HG02840 (cell line): ENCODE measurements around the gene CDK17.

Experiments used
- ATAC-seq: cut with Tn5 transposase; IDR thresholded peaks from one replicate; pipeline ENCODE4 v1.9.1; 2021; ENCODE audit warnings: mild to moderate bottlenecking, moderate library complexity, moderate number of reproducible peaks; ENCODE audit not compliant: unreplicated experiment, low FRiP score

CDK17 gene

DNA sequence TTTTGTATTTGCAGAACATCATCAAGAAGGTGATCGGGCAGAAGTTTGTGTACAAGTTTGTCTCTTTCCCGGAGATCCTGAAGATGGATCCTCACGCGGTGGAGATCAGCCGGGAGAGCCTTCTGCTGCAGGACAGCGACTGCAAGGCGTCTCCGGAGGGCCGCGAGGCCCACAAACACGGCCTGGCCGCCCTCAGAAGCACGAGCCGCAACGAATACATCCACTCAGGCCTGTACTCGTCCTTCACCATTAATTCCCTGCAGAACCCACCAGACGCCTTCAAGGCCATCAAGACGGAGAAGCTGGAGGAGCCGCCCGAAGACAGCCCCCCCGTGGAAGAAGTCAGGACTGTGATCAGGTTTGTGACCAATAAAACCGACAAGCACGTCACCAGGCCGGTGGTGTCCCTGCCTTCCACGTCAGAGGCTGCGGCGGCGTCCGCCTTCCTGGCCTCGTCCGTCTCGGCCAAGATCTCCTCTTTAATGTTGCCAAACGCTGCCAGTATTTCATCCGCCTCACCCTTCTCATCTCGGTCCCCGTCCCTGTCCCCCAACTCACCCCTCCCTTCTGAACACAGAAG, 153.2 kb downstream of the CDK17 start:
- ATAC-seq, result no peak

DNA sequence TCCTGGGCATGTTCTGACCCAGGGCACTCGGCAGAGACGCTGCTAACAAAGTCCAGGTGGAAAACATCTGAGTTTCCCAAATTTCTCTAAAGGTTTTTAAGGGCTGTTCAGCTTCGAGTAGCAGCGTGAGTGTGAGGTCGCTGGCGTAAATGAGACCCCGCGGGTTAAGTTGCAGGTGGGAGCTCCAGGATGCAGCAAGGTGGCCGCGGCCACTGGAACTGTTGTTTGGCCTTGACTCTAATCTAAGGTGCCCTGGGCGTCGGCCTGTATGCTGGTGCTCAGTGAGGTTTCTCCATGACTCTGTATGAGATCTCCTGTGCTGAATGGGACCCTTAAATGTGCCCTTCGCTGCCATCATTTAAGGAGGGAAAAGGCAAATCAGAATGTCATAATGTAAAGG, 155.4 kb downstream of the CDK17 start:
- no peak for ATAC-seq

DNA sequence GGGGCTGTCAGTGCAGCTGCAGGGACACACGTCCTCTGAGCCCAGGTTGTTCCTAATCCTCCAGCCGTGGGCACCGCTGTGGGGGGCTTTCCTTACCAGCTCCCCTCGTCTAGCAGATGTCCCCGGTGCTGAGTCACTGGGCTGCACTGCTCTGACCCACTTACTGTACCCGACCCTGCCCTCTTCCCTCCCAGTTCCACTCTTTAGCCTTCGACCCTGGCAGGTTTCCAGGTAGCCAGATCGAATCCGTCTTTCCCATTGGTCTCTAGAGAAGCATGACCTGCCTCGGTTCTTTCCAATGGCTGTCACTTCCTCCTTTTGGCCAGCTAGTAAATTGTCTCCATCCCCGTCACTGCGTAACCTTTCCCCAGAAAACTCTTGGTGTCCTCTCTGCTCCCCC, 157.6 kb downstream of the CDK17 start:
- ATAC-seq, result no peak

DNA sequence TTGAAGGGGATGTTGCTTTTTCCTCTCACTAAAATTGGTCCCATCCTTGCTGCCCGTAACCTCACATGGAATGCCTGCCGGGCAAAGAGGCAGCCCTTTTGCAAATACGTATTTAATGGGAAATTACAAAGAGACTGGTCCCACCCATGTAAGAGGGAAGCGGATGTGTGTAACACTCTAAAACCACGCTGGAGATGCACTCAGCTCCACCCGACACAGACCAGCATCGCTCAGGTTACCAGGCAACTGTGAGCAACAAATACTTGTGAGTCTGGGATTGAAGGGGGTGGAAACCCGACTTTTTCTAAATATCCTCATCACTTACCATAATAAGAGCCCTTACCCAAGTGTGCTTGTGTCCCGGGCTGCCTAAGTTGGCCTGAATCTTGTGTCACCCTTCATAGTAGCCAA, 158.4 kb downstream of the CDK17 start:
- no peak for ATAC-seq

DNA sequence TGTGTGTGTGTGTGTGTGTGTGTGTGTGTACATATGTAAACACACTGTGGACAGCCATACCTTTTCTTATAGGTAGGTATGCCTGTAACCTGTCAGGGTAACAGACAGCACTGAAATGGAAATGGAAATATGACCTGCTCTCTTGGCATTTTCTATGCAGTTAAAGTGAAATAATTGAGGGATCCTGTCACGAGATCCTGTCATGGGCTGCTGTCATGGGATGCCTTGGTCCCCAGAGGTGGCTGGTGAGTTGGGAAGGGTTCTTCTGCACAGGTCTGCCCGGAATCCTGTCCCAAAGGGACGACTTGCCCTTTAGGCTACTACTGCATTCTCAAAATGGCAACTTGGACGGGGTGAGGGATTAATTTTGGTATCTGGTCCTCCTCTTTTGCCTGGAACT, 158.8 kb downstream of the CDK17 start:
- no peak for ATAC-seq

DNA sequence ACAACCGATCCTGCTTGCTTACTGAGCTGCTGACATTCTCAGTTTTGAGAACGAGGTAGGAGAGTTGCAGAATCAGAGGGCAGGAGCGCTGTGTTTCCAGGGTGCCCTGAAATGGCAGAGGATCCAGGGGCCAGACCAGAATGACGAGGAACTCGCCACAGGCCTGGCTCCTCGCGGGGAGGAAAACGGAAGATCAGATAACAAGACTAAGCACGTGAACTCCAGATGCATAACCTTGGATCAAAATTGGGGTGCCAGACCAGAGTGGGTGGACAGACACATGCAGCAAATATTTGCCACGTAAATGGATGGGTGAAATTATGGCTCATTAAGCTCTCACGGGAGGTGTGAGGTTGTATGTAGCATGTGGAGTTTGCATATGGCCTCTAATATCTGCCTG, 159.6 kb downstream of the CDK17 start:
- no peak for ATAC-seq

DNA sequence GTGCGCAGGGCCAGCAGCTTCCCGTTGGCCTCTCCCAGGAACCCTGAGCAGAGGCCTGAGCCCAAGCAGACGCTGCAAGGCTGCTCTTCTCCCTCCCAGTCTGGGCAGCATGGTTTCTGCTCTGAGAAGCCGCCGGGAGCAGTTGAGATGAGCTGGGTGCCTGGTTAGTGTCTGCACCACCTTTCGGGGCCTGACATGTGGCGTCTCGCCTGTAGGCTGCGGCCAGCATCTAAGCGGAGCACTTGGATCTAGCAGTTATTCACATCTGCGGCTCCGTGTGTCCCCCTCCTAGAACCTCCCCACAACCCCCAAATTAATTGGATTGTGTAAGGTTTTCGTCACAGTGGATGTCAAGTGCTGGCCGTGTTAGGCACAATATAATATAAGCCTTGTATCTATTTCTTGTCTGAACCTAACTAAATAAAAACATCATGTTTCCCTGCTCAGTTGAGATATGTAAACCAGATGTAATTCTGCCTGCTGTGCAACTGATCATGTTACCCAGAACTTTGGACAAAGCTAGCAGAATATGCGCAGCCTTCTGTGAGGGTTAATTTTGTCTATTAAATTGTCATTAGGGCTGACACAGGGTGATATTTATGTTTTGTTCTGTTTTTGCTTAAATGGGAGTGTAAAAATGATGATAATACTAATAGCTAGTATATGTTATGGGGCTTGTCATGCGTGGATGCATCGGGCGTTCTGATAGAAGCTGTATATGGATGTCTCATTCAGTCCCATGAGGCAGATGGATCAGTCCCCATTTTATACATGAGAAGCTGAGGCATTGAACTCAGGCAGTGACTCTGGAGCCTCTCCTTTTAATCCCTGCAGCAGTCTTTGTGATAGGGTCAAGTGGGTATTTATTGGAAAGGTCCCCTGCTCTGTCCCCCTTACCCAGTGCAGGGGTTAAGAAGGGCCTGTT, 160.3 kb downstream of the CDK17 start:
- no peak for ATAC-seq

DNA sequence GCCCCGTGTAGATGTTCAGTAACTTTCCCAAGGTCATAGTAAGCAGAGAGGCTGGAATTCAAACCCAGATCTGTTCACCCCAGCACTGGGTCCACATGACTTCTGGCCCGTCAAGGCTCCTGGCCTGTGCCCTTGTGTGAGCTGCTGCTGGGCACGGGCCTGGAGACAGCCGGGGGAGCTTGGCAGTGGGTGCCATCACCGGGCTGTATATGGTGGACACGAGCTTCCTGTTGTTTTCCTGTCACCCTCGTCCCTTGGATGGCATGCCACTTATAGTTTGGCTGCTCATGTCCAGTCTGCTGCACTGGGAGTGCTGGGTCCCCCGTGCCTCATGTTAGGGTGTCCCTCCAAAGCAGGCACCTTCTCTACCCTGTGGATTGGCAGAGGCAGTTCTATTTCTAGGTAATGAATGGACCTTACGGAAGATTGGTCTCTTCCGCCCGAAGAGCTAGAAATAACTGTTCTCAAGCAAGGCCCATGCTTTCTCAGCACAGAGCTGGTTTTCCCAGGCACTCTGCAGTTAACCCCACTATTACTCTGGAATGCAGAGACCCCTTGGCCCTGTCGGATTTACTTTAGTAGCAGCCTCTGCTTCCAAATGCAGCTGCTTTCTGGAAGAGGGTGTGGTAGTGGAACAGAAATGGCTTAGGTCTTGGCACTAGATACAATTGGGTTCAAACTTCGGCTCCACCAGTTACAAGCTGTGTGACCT, 161.7 kb downstream of the CDK17 start:
- no peak for ATAC-seq

DNA sequence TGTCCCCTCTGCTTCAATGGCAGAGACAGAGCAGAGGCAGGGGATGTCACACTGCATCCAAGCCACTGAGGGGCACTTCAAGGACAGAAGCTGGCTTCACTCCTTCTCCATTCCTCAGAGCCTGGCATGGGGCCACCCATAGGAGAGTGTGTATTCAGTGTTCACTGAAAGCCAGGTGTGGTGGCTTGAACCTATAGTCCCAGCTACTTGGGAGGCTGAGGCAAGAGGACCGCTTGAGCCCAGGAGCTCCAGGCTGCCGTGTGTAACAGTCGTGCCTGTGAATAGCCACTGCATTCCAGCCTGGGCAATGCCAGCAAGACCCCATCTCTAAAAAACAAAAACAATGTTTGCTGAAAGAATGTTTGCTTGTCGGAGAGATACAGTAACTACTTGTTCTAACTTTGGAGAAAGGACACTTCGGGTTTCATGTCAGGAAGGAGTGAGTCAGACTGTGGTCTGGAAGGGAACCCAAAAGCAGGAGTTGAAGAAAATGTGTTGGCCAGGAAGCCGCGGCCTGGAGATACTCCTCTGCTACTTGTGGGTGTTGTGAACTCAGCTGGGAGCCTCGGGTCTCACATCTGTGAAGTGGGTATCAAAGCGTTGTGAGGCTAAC, 162.7 kb downstream of the CDK17 start:
- no peak for ATAC-seq

DNA sequence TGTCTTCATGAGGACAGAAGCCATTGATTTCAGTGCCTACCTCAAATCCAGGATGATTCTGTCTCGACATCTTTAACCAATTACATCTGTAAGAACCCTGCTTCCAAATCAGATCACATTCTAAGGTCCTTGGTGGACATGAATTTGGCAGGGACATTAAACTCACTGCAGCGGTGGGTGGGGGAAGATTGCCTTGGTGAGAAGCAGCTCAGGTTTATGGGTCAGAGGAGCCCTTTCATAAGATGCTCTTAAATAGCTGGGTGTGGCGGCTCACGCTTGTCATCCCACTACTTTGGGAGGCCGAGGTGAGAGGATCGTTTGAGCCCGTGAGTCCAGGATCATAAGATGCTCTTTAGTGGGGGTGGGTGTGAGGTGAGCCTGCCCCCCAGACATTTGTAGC, 163.2 kb downstream of the CDK17 start:
- ATAC-seq, result no peak

DNA sequence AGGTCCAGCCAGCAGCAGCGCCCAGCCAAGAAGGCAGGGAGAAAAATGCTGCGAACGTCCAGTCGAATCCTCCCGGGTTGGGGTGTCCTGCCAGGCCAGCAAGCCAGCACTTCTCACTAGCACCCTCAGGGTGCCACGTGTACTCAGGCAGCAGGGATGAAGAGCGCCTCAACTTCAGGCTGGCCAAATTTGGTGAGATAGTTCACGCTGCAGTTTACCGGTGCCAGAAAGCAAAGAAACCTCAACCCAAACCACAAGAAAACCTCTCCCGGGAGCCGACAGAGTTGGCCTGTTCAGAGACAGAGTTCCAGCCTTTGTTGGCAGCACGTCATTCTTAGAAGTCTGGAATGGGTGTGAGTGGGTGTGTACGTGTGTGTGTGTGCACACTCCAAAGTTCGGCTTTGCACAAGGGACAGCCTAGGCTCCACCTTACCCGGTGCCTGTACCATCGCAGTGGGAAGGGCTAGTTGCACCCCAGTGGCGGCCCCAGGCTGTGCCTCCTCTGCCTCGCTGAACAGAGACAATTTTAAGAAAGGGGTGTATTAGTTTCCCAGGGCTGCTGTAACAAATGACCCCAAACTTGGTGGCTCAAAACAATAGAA, 163.9 kb downstream of the CDK17 start:
- ATAC-seq, result no peak

DNA sequence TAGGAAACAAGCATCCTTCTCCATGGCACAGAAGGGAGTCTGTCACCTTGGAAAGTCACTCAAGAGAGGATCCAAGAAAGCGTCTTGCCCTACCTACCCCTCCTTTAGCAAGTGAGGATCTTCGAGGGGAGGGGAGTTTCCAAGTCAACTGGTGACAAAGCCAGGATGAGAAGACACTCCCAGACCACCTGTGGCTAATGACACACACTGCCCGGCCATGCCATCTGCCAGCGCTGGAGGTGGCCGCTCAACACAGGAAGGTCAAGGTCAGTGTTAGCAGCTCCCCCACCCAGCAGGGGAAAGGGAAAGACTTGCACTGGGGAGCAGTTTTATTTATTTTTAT, 164.8 kb downstream of the CDK17 start:
- ATAC-seq, result no peak

DNA sequence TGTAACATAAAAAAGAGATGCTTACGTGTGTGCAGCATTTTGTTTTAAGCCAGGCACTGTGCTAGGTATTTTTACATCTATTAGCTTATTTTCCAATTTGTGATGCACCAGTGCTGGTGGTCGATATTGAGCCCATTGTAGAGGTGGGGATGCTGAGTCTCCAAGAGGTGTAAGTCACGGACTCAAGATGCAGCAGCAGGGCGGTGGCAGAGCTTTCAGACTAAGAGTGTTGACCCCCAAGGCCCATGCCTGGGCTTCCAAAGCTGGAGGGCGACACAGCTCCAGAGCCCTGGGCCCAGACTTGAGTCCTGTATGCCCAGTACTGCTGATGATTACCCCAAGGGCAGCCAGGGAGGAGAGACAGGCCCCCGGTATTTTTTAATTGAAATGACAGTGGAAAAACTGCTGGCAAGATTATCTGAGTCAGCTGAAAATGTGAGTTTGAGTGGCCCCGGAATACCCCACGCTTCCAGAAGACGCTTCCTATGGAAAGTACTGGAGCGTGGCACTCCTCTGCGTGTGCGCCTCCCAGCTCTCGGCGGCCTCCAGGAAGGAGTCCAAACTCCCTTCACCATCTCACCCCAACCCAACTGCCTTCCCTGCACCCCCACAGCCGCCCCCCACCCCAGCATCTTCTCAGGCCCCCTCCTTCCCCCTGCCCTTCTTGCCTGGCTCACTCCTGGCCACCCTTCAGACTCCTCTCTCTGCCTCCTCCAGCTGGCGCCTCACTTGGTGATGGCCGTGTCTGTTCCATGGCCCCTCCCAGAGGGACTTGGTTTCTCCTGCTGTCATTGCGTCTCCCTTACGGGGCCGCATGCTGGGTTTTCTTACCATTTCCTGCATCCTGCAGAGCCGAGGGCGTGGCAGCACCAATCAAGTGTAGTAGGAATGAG, 165.4 kb downstream of the CDK17 start:
- ATAC-seq, result no peak

DNA sequence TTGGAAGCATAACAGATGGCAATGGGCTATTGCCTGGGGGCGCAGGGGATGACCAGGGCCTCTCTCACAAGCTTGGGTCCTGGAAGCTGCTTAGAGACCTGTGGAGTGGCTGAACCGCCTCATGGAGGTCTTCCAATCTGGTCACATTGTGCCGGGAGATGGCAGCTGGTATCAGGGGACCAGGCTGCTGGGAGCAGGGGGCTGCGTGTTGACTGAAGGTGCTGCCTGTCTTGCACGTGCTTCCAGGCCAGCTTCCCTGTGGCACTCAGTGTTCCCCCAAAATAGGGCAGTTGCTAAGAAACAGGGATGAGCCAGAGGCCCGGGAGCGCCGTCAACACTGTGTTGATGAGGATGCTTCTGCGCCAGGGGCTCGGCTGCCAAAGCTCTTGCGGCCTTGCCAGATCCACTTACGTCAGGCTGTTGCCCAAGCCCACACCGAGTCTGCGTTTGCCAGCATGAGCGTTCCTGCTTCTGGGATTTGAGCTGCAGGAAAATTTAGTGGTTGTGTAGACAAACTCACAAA, 166.2 kb downstream of the CDK17 start:
- no peak for ATAC-seq

DNA sequence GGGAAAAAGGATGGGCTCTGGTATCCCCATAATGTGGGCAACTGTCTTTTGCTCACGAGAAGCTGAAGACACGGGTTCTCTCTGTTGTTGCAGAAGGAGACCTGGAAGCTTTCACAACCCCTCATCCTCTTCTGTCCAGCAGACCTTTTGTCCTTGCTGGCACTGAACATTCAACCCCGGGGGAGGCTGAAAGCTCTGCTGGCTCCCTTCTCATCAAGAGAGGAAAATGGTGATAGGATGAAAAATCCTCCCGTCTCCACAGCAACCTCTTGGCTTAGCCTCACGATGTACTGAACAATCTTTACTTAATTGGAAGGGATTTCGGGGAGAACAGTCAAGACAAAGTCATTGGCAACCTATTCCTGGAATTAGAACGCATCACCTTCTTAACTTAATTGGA, 167.1 kb downstream of the CDK17 start:
- ATAC-seq, result no peak

DNA sequence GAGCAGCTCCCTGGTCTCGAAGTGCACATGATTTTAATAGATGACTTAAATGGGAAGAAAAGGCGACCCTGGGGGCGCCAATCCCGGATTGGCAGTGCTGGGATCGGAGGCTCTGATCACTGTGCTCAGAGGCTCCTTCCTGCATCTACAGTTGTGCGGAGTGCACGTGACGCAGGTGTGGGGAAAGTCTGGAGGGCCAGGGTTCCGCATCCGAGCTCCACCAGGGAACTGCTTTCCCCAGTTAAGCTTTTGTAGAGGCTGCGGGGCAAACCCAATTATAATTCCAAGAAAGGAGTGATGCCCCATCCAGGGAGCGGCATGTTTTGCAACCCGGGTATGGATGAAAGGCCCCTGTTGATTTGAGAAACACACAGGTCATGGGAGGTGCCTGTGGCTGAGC, 169.6 kb downstream of the CDK17 start:
- ATAC-seq, result no peak

DNA sequence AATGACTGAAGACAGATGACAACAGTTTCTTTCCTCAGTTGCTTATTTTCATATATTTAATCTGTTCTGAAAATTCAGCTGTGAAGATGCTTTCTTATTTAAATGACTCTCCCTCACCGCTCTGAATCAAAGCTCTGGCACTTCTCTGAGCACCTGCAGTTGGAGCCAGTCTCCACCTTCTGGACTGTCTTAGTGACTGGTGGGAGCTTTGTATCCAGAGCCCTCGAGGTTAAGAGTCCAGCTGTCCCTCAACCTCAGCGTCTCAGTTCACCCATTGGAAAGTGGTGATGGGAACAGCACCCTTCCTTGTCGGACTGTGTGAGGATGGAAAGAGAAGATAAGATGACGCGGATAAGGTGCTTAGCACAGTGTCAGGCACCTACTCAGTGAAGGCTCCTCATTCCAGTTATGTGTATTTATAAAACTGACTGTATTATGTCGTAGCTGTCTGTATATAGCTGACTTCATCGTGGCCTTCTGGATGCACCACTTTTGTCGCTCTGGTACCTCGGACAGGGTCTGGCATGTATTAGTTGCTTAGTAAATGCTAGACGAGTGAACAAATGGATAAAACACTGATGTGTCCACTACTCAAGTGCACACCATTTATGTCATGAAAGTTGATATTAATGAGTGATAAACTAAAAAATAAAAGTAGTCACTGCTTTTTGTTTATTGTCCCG, 171.5 kb downstream of the CDK17 start:
- no peak for ATAC-seq
